GM12878 (cell line): ENCODE data around the gene NR3C1.

ENCODE experiments used
- CEBPB ChIP-seq, 2 experiments: fragments of 150-350 bp in 1 of 2; IDR thresholded peaks; 2 replicates each; pipeline ENCODE4 v1.6.1; 2012 to 2014; ENCODE audit warnings: low read depth in 2 of 2, low read length in 2 of 2, borderline replicate concordance in 1 of 2, inconsistent platforms in 1 of 2
- CTCF ChIP-seq, 3 experiments: IDR thresholded peaks in 2 of 3; conservative IDR thresholded peaks in 1 of 3; 2 replicates each; pipeline ENCODE4 v1.5.1; 2011; ENCODE audit warnings: low read depth in 3 of 3, low read length in 3 of 3, mild to moderate bottlenecking in 3 of 3, control low read depth in 2 of 3, moderate library complexity in 2 of 3, inconsistent platforms in 1 of 3, mixed read lengths in 1 of 3; ENCODE audit not compliant: control insufficient read depth in 2 of 3, insufficient read depth in 1 of 3; ENCODE audit errors: extremely low read depth in 1 of 3
- KDM1A ChIP-seq: fragments of 200-600 bp; sonication (generic); IDR thresholded peaks from 2 replicates; pipeline ENCODE4 v1.6.1; 2016; ENCODE audit warnings: borderline replicate concordance
- MLLT1 ChIP-seq: fragments of 450-650 bp; IDR thresholded peaks from 2 replicates; pipeline ENCODE4 v1.6.1; 2016; ENCODE audit warnings: mild to moderate bottlenecking
- POLR2AphosphoS5 ChIP-seq: IDR thresholded peaks from 2 replicates; pipeline ENCODE4 v1.6.1; 2011; ENCODE audit warnings: mild to moderate bottlenecking, low read length, inconsistent platforms
- RAD21 ChIP-seq: IDR thresholded peaks from 2 replicates; pipeline ENCODE4 v1.6.1; 2011; ENCODE audit warnings: mild to moderate bottlenecking, low read depth, low read length, moderate library complexity; ENCODE audit not compliant: insufficient read depth
- REST ChIP-seq: IDR thresholded peaks from 2 replicates; pipeline ENCODE4 v1.6.1; 2012; ENCODE audit warnings: mild to moderate bottlenecking, low read depth, low read length
- SMC3 ChIP-seq: IDR thresholded peaks from 2 replicates; pipeline ENCODE4 v1.6.1; 2011; ENCODE audit warnings: low read length, improper control_type of control experiment, borderline replicate concordance
- ZZZ3 ChIP-seq: IDR thresholded peaks from 2 replicates; pipeline ENCODE4 v1.6.1; 2011; ENCODE audit warnings: low read depth; ENCODE audit not compliant: control insufficient read depth, insufficient read length

GRCh38 chr5:143361438-143361837 lies 42.0 kb downstream of the NR3C1 start:
- TF ChIP-seq RAD21: no peak
- TF ChIP-seq CTCF (IDR thresholded peaks at IDR 0.05 in 2 of 3, conservative IDR thresholded peaks at IDR 0.05 in 1 of 3; ENCODE audit: control insufficient read depth in 2 of 3, extremely low read depth in 1 of 3, insufficient read depth in 1 of 3, low read depth in 3 of 3, low read length in 3 of 3): no peak
- TF ChIP-seq MLLT1: no peak
- TF ChIP-seq CEBPB (IDR thresholded peaks at IDR 0.05; ENCODE audit: borderline replicate concordance in 1 of 2, low read depth in 2 of 2, low read length in 2 of 2): no peak
- TF ChIP-seq KDM1A: no peak
- TF ChIP-seq SMC3: no peak
- no peak for TF ChIP-seq POLR2AphosphoS5
- TF ChIP-seq ZZZ3: no peak
- TF ChIP-seq REST: no peak
